ENCODE results near the gene UTRN.

UTRN gene

GRCh38 chr6:144283646-144284477 lies 1.3 kb upstream of the UTRN start:
- DNase-seq, result peak; percentile 13

DNA sequence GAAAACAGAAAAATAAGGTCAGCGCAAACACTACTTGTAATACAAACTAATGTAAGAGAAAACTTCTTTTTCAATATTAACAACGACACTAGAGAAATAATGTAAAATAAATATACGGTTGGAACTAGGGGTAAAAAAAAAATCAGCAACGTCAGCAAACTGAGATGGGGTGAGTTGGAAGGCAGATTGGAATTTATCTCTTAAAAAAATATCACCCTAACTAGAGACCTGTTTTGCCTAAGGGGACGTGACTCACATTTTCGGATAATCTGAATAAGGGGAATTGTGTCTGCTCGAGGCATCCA lies 705 bp upstream of the UTRN start:
- DNase-seq, result no peak

DNA sequence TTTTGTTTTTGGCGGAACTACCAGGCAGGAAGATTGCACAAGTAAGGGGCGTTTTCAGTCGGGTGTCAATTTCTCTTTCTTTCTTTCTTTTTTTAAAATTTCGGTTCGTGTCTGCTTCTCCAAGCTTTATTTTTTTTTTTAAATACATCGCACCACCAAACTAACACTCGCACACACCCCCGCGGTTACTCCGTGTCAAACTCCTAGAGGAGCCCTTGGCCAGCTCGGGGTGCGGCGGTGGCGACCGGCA lies 338 bp downstream of the UTRN start:
- no peak for DNase-seq

- DNase-seq, result peak; percentile 72
These were observed 815 bp downstream of the UTRN start for GRCh38 chr6:144285798-144286502.

- peak; percentile 57 for DNase-seq
These were observed 1.6 kb downstream of the UTRN start for GRCh38 chr6:144286503-144287393.

GRCh38 chr6:144289006-144289405 lies 3.9 kb downstream of the UTRN start:
- no peak for DNase-seq

DNA sequence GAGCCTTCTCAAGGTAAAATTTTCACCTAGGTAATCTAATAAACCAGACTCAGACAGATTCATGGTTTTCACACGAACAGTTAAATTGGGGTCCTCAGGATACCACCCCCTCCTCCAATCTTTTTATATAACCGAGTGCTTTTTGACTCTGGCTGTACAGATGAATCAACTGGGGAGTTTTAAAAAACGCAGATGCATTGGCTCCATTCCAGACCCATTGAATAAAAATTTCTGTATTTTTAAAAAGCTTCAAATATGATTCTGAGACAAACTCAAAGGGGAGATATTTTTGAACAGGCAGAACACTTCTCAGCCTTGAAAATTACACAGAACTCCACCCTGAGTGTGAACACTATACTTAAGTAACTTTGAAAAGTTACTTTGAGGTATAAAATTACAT lies 7.2 kb downstream of the UTRN start:
- no peak for DNase-seq

GRCh38 chr6:144294016-144294415 lies 8.9 kb downstream of the UTRN start:
- no peak for DNase-seq

GRCh38 chr6:144295211-144295610 lies 10.1 kb downstream of the UTRN start:
- no peak for DNase-seq

GRCh38 chr6:144295981-144296767 lies 11.0 kb downstream of the UTRN start:
- no peak for DNase-seq

GRCh38 chr6:144296973-144297372 lies 11.8 kb downstream of the UTRN start:
- no peak for DNase-seq

DNA sequence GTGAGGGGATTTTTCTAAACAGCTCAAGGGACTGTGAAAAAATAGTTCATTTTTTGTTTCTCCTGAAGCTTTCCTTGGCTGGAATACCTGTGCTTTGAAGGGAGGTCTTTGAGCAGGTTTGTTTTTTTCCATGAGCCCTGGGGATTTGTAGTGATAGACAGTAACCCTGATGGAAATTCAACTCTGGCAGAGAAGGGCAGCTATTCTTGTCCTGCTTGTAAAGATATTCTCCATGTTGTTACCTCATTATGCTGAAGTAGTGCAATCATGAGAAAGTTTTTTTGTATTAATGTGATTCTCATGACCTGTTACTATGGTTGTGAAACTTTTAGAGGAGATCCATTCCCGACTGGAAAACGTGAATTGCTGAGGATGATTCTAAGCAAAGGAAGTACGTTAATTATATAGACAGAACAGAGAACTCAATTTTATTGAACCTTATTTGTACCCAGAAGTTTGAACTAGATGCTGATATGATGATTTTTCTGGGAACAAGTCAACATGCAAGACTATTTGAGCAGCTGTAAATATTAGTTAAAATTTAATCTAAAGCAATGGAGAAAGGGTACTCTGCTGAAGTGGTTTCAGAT lies 12.5 kb downstream of the UTRN start:
- DNase-seq, result no peak

DNA sequence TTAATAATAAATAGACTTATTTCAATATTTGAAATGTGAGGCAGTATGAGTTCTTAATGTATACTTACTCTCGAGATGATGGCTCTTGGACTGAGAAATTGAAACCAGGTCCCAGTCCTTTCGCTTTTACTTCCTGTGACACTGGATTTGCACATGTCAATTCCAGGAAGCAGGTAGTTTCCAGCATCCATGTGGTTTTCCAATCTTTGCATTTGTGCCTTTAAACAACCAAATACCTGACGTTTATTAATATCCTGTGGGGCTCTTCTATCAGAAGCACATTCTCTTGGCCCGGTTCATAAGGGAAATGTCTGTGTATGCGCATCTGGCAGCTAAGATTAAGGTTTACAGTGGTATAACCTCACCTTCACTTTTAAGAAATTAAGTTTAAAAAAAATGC lies 13.1 kb downstream of the UTRN start:
- DNase-seq, result peak; percentile 80

DNA sequence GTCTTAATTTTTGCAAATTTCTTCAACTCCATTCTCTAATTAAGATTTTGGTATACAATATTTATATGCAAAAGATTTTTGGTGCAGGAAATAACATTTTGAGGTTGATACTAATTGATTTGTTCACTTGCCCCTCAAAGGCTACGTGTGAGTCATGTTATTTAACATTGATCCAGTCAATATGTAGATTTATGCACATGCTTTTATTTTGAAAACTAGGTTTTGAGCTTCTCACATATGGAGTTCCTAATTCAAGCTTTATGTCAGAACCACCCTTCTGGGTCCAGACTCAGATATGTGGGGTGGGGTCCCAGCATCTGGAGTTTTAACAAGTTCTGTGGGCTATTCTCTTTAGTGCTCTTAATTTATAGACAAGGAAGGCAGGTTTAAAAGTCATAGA lies 13.8 kb downstream of the UTRN start:
- DNase-seq, result no peak

DNA sequence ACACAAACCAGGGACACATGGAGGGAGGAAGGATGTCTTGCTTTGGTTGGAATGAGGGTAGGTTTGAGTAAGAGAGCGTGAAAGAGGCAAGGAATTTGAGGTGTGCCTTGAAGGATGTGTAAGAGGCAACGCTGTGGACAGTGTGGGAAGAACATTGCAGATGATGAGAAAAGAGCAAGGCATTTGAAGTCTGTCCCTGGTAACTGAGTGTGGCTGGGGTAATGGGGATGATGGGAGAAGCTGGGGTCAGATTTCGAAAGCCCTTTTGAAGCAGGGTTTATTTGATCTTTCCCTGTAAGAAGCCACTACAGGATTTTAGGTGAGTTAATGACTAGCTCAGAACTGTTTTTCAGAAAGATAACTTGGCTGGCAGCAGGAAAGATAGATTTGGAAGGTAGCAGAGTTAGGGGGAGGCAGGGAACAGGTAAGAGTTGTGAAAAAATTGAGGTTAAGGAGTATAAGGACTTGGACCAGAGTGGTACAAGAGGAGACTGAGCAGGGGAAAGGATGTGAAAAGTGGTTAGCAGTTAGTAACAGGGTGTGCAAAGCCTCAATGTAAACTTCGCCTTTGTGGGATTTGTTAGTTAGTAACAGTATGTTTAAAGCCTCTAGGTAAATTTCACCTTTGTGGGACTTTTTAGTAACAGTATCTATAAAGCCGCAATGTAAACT lies 17.7 kb downstream of the UTRN start:
- DNase-seq, result no peak

DNA sequence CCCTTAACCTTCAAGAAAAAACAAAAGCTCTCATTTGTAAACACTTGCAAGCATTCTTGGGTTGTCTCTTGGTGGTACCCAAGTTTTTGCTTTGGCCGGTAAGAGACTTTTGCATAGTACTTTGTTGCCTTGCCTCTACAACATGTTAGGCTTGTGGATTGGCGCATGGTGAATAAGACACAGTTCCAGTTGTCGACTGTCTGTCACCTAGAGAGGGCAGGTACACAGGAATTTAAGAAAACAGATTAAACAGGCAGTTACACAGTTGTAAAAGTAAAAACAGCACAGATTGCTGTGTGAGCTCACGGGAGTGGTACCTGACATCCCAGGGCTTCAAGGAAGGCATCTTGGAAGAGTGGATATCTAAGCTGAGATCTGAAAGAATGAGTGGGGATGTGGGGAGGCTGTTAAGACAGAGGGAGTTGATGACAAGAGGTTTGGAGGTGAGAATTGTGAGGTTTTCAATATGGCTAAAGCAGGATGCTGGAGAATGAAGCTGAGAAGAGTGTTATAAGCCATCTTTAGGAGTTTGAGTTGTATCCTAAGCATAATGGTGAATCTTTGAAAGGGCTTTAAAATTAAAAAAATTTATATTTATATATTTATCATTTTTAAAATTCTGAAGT lies 19.2 kb downstream of the UTRN start:
- no peak for DNase-seq

- no peak for DNase-seq
These were observed 20.4 kb downstream of the UTRN start for GRCh38 chr6:144305567-144305966.

GRCh38 chr6:144305985-144306384 lies 20.9 kb downstream of the UTRN start:
- DNase-seq, result peak; percentile 25

DNA sequence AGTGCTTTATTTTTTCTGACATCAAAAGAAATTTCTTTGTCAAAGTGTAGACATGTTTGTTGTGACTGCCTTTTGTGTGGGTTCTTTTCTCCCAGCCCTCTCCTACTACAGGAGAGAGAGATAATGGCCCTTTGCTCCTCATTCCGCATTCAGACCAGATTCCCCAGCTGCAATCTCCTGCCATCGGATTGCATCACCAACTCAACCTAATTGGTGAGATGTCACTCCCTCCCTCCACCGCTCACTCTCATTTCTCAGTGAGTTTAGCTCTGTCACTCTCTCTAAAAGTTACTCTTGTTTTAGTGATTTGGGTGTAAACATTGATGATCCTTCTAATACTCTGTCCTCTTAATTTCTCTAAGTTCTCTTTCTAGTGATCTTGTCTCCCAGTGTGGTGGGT lies 22.7 kb downstream of the UTRN start:
- no peak for DNase-seq

- DNase-seq, result no peak
These were observed 25.6 kb downstream of the UTRN start for GRCh38 chr6:144310765-144311164.

GRCh38 chr6:144311361-144311760 lies 26.2 kb downstream of the UTRN start:
- no peak for DNase-seq

All from suppressor macrophage treated with lipopolysaccharide for 4 hours (primary cell).